ENCODE data around the gene DESI1. TPM values are rescaled to one million over a fixed set of nuclear protein-coding genes. Genes with fewer than 3 reads are reported as not detected.
"Not testable (repeated sequence)": the region's sequence is repeated elsewhere in the genome, so short reads cannot be mapped to it uniquely, and the experiment has no call there.

Gene DESI1
- total RNA-seq (ENCODE audit: low replicate concordance): 4.8 and 20.8 TPM in 2 replicates

DNA sequence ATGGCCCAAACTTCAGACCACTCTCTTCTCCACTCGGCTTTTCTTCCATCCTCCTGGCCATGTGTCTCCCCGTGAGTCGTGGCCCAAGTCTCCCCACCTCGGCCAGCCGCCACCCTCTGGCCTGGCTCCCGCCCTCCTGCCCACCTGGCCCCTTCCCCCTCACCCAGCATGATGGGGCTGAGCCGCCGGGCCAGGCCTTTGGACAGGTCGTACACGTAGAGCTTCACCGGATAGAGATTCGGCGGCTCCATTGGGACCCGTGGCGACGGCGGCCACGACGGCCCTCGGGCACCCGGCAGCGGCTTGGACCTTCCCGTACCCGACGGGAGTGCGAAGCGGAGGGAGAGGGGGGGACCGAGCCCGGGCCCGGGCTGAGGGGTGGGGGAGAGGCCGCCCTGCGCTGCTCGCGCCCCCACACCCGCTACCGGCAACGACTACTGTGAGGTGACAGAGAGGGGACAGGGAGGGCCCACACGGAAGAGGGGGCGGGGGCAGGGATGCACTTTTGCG, at the start of gene DESI1:
TSS of gene DESI1 (minus strand) at position 455 of the 510 bp plus-strand sequence. CDS start at position 251, 204 bp downstream.
- DNase-seq (ENCODE audit: low read depth): no peak
- peak within 1 kb of the TSS; percentile 91 for H3K4me3 ChIP-seq (ENCODE audit: low read depth, low read length)
- TF ChIP-seq, protein P1, sequence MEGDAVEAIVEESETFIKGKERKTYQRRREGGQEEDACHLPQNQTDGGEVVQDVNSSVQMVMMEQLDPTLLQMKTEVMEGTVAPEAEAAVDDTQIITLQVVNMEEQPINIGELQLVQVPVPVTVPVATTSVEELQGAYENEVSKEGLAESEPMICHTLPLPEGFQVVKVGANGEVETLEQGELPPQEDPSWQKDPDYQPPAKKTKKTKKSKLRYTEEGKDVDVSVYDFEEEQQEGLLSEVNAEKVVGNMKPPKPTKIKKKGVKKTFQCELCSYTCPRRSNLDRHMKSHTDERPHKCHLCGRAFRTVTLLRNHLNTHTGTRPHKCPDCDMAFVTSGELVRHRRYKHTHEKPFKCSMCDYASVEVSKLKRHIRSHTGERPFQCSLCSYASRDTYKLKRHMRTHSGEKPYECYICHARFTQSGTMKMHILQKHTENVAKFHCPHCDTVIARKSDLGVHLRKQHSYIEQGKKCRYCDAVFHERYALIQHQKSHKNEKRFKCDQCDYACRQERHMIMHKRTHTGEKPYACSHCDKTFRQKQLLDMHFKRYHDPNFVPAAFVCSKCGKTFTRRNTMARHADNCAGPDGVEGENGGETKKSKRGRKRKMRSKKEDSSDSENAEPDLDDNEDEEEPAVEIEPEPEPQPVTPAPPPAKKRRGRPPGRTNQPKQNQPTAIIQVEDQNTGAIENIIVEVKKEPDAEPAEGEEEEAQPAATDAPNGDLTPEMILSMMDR (IDR thresholded peaks at IDR 0.05; ENCODE audit: insufficient read depth, low read length): no peak

- no peak overlapping the region for H3K4me3 ChIP-seq (ENCODE audit: low read depth, low read length)
- TF ChIP-seq, protein P1 (IDR thresholded peaks at IDR 0.05; ENCODE audit: insufficient read depth, low read length): no peak
- DNase-seq (ENCODE audit: low read depth): peak; percentile 47
Measured at GRCh38 chr22:41668971-41669911, 48.4 kb upstream of the DESI1 start.

DNA sequence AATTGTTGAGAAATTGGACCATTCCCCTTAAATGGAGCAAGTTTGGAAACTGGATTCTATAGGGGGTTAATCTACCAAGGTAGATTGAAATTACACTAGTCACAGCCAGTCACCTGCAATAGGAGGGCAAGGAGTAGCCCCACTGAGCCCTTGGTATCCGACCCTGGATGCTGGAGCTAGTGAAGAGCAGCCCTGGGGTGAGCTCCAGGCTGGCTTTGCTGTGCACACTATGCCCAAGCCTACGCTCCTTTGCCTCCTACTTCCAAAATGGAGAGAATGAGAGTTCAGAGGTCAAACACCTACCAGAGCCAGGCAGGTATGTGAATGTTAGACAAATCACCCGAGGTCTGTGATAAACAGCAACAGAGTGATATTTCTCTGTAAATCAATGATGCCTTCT, 44.1 kb upstream of the DESI1 start:
- no peak for DNase-seq (ENCODE audit: low read depth)
- H3K4me3 ChIP-seq (ENCODE audit: low read depth, low read length): no peak overlapping the region
- TF ChIP-seq, protein P1 (IDR thresholded peaks at IDR 0.05; ENCODE audit: insufficient read depth, low read length): no peak

DNA sequence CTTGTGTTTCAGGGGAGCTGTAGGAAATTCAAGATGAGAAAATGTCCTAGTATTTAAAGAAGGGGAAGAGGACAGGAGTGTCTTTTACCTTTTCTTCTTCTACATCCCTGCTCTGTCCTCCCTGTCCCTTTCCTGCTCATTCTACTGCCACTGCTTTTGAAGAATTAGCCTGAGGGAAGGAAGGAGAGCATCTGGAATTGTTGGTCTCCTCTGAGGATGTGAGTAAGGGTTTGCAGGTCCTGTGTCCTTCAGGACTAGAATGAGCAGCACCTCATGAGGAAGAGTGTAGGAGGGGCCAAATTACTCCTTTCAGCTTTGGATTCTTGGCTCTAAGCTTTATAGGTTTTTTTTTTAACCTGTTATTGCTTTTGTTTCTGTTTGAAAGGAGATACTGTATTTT, 43.6 kb upstream of the DESI1 start:
- TF ChIP-seq, protein P1 (IDR thresholded peaks at IDR 0.05; ENCODE audit: insufficient read depth, low read length): no peak
- DNase-seq (ENCODE audit: low read depth): no peak

DNA sequence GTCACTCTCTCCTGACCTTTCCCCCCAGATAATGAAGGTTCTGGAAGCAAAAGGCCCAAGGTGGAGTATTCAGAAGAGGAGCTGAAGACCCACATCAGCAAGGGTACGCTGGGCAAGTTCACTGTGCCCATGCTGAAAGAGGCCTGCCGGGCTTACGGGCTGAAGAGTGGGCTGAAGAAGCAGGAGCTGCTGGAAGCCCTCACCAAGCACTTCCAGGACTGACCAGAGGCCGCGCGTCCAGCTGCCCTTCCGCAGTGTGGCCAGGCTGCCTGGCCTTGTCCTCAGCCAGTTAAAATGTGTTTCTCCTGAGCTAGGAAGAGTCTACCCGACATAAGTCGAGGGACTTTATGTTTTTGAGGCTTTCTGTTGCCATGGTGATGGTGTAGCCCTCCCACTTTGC, 42.8 kb upstream of the DESI1 start:
- H3K4me3 ChIP-seq (ENCODE audit: low read depth, low read length); DNase-seq (ENCODE audit: low read depth): not testable (repeated sequence)

More for the DNA sequence above, 43.6 kb upstream of the DESI1 start:
- H3K4me3 ChIP-seq (ENCODE audit: low read depth, low read length): no peak overlapping the region

GRCh38 chr22:41661713-41662112, 40.9 kb upstream of the DESI1 start:
- no peak overlapping the region for H3K4me3 ChIP-seq (ENCODE audit: low read depth, low read length)

GRCh38 chr22:41661088-41661487, 40.2 kb upstream of the DESI1 start:
- no peak overlapping the region for H3K4me3 ChIP-seq (ENCODE audit: low read depth, low read length)
- TF ChIP-seq, protein P1 (IDR thresholded peaks at IDR 0.05; ENCODE audit: insufficient read depth, low read length): no peak
- DNase-seq (ENCODE audit: low read depth): no peak

More at GRCh38 chr22:41661713-41662112, 40.9 kb upstream of the DESI1 start:
- no peak for DNase-seq (ENCODE audit: low read depth)
- TF ChIP-seq, protein P1 (IDR thresholded peaks at IDR 0.05; ENCODE audit: insufficient read depth, low read length): no peak
